NCI-H524 (cell line): ENCODE data around the gene PFN1.
A peak's percentile ranks its signal among the peaks of the same experiment; 100 is the strongest.

Experiments used
- DNase-seq, 2 experiments: peaks; one replicate each; lab custom pipeline; 2025; lab: John Stamatoyannopoulos, UW

PFN1 gene

DNA sequence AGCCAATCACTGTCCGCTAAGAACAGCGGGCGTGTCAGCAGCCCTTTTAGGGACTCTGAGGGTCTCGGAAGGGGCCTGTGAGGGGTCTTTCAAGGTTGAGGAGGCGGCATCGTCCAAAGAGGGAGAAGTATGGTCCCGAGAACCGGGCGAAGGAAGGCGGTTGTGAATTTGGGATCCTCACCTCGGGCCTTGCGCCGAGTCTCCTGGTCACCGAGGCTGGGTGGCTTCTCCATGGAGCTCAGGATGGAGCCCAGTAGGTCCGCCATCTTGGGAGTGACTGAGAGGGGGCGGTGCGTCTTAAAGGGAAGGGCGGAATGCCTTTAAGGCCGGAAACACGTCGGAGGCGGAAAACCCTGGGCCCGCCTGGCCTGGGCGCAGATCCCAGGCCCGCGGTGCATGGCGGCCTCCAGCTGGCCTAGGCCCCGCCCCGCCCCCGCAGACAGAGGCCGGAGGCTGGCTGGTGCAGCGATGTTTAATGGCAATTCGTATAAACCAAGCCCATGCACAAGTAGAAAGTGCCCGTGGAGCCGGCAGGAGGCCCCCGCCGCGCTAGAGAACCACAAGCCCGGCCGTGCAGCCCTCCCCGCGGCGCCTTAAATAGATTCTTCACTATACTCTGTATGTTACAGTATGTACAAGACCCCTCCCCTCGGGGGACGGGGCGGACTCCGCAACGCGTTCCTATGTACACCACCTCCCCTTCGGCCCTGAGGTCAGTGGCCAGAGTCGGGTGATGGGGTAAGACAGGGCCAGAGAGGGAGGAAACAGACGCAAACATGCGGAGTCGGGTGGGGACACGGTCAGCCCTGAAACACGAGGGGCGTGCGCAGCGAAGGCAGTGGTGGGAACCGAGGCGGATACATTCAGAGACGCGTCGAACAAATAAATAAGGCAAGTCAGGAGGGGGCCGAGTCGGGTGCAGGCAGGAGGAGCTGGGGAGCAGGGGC lies 19.5 kb upstream of the PFN1 start, which contains the start of gene SPAG7:
Gene SPAG7, minus strand, starts transcription at position 279 of the 947 bp plus-strand sequence. Its CDS starts 13 bp downstream, at position 266.
- peak; percentile 90 to 91 for DNase-seq

DNA sequence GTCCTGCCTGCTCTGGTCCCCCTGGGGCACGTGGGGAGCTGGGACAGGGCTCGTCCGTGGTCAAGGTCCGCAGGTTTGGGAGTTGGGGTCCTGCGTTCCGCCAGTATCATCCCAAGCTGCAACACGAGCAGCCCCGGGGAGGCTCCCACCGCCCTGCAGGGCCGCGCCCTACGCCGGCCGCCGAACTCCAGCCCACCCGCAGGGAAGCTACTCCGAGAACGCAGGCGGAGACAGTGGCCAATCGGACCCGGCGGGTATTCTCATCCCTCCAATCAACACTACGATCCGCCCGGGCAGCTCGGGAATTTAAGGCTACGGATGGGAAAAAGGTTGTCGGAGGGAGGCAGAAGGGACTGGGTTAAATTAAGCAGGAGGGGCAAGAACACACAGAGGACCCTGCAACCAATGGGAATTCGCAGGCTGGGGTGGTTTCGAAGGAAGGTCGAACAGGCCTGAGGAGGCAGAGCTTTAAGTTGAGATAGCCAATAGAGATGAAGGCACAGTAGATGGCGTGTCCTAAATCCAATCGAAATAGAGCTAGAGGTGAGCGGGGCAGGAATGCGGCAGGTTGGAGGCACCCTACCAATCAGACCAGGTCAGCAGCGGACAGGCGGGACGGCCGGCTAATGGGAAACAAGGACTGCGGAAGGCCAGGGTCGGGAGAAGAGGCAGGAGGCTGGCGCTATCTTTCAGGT lies 18.7 kb upstream of the PFN1 start:
- DNase-seq: peak; percentile 96 to 99

DNA sequence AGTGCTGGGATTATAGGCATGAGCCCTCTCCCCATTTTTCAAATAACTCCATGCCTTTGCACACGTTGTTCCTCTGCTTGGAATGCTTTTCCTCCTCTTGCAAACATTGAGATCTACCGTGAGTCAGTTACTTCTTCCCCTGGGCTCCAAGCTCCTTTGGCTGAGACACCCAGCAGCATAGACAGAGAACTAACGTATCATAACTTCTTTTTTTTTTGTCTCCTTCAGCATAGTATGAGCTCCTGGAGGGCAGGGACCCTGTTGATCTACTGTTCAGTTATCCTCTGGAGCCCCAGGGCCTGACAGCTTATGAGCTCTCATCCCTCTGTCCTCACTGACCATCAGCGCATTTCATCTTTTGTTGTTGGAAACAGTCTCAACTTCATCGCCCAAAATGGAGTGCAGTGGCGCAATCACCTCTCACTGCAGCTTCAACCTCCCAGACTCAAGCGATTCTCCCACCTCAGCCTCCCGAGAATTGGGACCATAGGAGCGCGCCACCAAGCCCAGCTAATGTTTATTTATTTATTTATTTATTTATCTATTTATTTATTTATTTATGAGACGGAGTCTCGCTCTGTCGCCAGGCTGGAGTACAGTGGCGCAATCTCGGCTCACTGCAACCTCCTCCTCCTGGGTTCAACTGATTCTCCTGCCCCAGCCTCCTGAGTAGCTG lies 17.1 kb upstream of the PFN1 start:
- DNase-seq: no peak

DNA sequence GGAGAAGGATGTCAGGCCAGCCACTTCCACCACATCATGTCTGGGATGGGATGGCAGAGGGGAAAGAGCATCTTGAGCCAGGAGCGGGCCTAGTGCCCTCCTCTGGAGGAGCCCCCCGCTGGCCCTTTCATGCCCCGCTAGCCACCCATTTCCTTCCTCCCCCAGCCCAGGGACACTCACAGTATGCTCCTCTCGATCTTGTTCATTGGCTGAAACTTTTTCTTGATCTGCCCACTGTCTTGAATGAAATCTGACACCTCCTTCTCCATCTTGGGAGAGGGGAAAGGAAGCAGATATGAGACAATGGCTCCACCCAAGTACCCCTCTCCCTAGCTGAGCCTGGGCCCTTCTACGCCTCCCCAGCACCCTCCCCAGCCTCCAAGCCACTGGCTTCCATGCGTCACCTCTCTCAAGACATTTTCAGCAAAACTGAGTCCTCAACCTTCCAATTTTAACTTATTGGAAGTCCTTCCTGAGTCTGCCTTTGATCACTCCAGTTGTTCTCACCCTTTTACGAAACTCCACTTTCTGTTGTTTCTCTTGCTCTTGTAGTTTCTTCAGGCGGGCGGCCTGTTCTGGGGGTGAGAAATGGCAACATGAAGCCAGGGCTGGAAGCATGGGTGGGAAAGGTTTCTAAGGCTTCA lies 12.1 kb upstream of the PFN1 start:
- DNase-seq: no peak

DNA sequence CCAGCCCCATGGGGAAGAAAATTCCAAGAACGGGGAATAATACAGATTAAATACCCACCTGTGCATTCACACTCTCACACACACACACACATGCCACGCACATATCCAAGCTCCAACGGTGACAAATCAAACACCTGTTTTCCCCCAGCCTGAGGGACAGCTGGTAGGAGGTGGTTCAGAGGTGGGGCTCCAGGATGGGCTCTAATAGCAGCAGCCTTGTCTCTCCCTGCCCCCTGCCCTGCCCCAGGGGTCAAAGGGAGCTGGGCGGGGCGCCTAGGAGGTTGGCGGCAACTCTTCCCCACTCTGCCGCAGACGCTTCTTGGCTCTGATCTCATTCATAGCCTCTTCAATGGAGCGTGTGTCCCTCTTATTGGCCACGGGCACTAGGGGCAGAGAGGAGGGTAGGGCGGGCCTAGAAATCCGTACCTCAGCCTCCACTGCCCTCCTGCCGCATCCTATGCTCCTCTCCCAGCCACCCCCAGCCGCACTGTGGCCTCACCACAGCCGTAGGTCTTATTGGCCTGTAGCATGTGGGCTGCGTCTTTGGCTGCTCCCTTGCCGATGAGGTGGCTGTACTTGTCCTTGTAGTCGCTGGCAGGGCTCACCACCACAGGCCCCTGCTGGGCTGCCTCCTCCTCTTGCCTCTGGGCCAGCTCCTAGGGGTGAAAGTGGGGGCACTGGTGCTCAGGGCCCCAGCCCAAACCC lies 11.1 kb upstream of the PFN1 start:
- no peak for DNase-seq

DNA sequence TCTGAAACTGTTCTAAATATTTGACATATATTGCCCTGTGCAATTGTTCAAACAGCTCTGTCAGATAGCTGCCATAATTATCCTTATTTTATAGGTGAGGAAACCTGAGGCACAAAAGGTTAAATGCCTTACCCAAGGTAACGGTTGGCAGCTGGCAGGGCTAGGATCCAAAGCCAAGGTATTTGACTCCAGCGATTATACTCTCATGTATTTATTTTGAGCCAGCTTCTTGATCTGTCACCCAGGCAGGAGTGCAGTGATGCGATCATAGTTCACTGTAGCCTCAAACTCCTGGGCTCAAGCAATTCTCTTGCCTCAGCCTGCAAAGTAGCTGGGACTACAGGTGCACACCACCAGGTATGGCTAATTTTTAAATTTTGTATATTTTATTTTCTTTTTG lies 9.8 kb upstream of the PFN1 start:
- no peak for DNase-seq

DNA sequence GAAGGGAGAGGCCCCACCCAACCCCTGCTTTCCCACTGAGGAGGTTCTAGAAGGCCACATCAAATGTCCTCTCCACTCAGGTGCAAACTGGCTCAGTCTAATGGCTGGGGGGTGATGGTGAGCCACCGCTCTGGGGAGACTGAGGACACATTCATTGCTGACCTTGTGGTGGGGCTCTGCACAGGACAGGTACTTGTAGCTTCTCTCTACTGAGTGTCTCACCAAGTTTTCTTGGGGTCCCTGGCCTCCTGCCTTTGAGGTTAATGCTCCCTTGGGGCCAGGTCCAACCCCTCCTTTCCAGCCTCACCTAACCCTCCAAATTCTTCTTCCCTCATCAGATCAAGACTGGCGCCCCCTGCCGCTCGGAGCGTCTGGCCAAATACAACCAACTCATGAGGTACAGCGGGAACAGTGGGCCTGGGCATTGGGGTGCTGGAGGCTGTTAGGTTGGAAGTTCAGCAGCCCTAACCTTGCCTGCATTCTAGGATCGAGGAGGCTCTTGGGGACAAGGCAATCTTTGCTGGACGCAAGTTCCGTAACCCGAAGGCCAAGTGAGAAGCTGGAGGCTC lies 8.2 kb upstream of the PFN1 start:
- no peak for DNase-seq

DNA sequence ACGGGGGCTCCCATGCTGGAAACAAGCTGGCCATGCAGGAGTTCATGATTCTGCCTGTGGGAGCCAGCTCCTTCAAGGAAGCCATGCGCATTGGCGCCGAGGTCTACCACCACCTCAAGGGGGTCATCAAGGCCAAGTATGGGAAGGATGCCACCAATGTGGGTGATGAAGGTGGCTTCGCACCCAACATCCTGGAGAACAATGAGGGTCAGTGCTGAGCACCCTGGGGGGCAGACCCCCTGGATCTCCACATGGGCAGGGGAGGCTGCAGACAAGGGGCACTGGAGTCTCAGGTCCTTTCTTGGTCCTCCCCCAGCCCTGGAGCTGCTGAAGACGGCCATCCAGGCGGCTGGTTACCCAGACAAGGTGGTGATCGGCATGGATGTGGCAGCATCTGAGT lies 6.8 kb upstream of the PFN1 start:
- no peak for DNase-seq

DNA sequence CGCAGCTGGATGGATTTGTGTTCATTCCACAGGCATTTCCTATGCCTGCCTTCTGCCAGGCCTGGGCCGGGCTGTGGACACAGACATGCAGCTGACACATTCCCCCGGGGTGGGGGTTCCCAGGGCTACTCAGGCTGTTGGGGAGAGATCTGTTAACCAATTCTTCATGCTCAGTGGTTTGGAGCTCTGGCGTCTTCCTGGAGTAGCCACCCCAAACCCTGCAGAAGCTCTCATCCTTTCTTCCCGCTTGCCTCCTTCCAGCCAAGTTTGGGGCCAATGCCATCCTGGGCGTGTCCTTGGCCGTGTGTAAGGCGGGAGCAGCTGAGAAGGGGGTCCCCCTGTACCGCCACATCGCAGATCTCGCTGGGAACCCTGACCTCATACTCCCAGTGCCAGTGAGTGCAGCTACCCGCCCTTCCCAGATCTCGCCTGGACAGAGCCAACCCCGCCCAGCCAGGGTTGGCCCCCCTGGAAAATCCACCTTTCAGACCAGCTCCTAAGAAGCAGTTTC lies 5.2 kb upstream of the PFN1 start:
- no peak for DNase-seq

DNA sequence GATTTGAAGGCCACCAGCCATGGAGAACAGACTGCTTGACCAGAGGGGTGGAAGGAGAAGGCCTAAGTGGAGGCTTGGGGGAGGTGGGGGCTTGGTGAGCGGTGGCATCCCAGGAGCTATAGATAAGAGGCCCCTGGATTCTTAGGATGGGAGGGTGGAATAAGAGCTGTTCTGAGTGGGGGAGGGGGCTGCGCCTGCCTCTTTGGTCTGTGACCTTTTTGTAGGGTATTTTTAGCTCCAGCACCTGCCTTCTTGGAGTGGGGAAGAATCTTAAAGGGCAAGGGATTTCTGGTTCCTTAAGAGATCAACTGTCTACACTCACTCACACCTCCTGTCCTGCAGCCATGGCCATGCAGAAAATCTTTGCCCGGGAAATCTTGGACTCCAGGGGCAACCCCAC lies 3.2 kb upstream of the PFN1 start:
- DNase-seq: no peak

DNA sequence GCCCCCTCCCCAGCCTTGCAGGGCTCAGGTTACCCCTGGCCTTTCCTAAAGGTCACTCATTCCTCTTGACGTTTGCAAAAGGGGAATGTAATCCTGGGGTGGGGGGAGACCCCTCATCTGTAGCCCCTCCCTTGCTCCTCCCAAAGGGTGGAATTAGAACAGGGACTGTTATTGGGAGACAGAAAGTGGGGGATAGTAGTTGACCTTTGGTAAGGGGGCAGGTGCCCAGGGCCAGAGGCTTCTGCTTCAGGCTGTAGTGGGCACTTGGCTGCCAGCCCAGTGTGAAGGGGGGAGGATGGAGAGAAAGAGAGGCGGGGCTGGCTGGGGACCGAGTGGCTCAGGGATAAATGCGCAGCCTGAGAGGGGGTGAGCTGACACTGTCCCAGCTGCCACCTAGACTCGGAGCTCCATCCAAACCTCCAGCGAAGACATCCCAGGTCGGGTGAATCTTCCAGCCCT lies 2.4 kb upstream of the PFN1 start, which contains the start of gene ENO3:
Gene ENO3, plus strand, starts transcription at position 374 of the 459 bp plus-strand sequence. CDS start 711 bp downstream, outside the sequence.
- DNase-seq: peak; percentile 61 to 80

DNA sequence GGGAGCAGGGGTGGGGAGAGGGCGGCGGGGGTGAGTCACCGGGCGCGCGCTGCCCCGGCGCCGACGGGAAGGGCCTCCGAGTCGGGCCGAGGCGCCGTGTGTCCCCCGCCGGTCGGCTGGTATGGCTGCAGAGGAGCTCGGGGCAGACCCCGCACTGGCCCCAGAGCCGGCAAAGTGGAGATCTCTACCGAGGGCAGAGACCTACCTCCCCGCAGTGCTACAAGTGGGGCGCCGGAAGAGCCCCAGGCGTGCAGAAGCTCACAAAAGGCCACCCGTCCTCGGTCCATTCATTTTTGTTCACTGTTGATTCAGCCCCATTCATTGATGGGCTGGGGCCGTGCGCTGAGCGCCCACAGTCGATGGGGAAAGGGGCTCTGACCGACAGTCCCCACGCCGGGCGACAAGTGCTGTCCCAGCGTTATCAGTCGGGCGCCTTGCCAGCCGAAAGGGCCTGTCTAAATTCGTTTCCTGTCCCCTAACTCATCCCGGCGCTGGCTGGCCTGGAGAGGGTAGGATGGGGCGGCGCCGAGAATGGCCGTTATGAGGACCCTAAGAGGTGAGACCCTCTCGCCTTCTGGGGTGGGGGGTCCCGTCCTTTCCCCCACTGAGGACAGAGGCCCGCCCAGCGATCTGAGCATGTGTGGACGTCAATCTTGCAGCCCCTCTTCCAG lies 1.9 kb upstream of the PFN1 start:
- peak in 1 of 2 experiments; percentile 36 for DNase-seq

DNA sequence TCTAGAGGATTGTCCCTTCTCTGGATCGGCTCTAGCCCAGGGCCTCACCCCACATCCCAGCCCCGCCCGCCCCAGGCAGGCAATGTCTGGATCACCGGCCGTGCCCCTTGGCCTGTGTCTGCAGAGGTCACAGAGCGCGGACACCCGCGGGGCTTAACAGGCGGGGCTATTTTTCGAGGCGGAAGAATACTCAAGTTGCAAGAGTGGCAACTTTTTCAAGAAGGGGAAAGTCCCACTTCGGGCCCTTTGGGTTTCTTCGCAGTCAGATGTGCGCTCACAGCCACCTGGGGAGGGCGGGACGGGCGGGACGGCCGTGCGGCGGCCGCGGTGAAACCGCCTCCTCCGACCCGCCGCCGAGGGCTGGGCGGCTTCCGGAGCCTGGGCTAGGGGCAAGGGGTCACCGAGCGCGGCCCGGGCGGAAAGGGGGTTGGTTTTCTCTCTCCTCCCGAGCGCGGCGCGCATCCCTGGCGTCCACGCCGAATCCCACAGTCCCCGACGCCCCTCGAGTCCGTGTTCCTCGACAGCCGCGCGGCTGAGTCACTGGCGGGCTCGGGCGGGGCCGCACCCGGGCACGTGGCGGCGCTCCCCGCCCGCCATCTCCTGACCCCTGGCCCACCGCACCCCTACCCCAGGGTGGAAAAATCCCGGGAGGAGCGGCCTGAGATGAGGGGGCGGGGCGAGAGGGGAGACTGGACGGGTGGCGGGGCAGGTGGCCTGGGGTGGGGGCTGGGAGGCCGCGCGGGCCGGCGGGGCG lies 1.2 kb upstream of the PFN1 start:
- DNase-seq: peak; percentile 63 to 68

DNA sequence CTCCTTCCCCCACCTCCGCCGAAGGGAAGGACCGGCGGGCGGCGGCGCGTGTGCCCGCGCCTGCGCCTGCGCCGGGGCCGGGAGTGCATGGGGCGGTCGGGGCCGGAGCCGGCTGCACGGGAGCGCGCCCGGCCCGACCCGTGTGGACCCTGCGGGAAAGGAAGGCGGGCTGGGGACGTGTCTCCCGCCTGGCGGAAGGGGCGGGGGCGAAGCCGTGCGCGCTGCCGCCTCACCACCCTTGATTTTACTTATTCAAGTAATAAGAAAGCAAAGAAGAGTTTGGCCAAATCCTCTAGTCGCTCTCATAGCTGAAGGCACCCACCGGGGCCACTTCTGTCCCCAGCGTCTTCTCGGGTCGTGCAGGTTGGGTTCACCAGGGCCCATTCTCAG lies 596 bp upstream of the PFN1 start:
- peak; percentile 60 to 82 for DNase-seq

DNA sequence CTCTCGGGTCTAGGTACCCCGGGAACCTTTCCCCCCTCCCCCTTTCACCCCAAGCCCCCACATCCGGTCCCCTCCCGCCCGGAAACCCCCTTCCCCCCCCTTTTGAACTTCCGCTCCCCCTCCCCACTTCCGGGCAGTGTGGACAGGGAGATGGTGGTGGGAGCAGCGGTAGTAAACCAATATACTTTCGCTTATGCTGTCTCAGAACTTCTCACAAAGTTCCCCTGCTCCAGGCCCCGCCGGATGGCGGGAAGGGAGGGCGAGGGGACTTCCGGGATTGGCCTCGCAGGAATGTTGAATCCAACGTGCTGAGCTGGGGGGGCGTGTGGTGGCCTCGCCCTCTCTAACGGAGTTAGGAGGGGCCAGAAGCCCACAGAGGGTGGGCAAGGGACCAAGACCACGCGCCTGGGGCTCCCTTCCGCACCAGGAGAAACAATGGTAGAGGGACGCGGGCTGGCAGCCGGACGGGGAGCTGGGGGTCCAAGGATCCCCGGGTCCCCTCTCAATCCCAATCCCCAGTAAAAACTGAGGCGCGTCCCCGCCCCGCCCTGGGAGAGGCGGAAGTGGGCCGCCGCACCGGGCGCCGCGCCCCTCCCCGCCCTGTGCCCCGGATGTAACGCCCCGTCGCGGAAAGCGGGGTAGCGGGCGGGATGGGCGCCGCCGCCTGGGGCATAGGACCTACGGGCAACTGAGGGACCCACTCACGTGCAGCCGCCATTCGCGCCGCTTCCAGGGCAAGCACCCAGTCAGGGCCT lies 742 bp downstream of the PFN1 start:
- DNase-seq: peak in 1 of 2 experiments; percentile 42

DNA sequence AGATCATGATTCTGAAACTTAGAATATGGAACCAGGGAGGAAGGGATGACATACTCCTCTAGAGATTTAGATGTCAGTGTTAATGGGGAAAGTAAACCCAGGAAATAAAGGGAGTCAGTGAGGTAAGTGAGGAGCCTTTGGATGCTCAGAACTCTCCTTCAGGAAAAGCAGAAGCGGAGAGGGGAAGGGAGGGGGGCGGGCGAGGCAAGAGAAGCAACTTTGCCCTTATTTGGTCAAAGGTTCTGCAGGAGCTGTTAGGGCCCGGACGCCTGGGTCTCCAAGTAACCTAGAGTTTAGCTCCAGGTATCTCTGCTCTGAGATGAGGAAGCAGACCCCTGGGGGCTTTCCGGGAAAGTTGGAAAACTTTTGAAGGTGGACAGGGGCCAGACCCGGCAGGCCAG lies 1.3 kb downstream of the PFN1 start:
- DNase-seq: no peak

DNA sequence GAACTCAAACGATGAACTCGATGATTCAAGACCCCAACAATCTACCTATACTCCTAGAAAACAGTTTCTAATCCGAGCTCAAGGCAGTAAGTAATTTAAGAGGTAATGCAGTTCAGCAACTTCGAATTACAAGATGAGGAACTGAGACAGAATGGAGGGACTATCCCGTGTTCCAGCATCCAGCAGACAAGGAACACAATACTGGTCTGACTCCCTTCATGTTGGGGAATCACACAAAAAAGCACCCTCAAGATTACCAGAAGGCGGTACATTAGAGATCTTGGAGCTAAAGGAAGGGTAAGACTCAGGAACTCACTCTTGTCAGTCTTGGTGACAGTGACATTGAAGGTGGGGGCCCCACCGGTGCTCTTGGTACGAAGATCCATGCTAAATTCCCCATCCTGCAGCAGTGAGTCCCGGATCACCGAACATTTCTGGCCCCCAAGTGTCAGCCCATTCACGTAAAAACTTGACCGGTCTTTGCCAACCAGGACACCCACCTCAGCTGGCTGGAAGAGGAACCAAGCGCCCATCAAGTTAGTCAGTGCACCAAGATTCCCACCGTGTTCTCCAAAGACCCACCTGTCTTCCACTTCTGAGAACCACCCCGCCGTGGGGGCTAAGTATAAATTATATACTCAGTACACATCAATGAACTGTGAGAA lies 1.9 kb downstream of the PFN1 start:
- DNase-seq: no peak

DNA sequence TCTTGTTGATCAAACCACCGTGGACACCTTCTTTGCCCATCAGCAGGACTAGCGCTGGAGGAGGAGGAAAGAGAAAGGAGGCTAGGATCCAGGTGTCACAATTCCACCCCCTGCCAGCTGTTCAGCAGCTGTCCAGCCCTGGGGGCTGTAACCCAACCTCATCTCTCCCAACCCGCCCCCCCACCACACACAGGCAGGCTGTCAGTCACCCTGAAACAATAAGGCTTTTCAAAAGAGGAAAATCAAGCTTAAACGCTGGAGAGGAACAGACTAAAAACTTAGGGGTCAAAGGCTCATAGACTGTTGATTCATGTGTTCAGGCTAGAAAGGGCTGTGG lies 2.4 kb downstream of the PFN1 start:
- no peak for DNase-seq
